Measurements from ENCODE around the gene MAP1B.

MAP1B gene

DNA sequence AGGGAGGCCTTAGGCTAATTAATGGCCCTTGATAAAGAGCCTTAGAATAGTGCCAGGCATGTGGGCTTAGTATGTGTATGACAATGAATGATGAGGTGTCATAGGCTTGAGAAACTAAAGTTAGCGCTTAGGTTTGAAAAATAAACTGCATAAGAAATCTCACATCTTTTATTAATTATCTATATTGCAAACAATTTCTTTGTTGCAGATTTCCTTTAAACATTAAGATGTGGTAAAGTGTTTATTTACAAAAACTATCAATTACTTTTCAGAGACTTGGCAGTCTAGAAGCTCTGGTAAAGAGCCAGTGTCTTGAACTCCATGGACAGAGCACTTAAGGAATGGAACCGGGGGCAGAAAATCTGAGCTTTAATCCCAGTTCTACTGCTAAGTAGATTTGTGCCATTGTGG is 23.1 kb downstream of the MAP1B start:
- DNase-seq (ENCODE audit: low read depth in 2 of 2, low spot score in 1 of 2) = no peak

DNA sequence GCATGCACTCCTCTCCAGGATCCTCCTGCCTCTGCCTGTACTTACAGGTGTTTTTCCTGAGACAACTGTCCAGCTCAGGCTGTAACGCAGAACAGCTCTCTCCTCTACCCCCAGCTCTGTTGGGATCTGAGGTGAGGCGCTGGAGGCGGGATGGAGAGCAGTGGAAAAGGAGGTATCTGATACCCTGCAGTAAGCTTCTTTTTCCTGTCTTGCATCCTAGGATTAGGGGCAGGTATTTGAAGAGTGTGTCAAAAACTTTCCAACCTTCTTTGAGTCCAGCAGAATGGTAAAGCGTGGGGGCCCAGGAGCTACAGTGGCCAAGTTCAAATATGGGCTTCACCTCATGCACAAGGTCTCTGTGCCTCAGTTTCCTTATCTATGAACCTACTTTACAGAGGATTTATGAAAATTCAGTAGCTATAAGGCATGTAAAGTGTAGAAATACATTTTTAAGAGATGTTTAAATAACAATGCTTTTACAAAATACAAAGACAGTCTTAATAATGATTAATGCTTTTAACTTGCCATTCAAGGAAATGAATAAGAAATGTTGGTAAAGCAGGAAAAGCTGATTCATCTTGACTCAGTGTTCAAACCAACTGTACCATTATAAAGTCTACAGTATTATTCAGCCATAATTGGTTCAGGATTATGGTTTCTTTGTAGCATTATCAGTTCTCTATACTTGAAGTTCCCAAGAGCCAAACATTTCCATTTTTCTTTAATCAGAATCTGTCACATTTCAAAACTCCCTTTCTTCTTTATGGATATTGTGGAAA is 26.1 kb downstream of the MAP1B start:
- DNase-seq (ENCODE audit: low read depth in 2 of 2, low spot score in 1 of 2) = no peak

DNA sequence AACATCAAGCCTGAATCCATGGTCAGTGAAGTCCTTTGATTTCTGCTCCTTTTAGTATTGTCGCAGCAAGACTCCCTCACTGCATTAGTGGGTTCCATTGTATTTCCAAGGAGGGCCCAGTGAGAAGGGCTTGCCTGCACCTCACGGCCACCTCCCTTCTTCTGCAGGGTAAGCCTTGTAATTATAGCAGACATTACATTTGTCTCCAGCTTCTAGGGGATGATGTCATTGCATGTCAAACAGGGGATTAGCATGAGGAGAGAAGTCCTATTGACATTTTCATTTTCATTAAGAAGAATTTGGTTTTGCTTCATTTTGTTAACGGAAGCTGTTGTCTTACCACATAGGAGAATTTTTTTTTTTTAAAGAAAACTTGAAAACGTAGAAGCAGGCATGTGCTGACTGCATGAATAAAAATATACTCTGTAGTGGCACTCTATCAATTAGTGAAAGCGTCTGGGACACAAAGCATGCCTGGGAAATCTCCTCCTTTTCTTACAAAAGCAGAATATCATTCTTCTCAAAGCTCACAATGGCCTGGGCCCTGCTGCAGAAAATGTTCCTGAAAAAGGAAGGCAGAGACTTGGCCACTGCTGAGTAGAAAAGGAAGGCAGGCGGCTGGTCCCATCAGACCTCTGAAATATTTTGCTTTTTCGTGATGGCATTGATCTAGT is 27.1 kb downstream of the MAP1B start:
- DNase-seq (ENCODE audit: low read depth in 2 of 2, low spot score in 1 of 2) = no peak

DNA sequence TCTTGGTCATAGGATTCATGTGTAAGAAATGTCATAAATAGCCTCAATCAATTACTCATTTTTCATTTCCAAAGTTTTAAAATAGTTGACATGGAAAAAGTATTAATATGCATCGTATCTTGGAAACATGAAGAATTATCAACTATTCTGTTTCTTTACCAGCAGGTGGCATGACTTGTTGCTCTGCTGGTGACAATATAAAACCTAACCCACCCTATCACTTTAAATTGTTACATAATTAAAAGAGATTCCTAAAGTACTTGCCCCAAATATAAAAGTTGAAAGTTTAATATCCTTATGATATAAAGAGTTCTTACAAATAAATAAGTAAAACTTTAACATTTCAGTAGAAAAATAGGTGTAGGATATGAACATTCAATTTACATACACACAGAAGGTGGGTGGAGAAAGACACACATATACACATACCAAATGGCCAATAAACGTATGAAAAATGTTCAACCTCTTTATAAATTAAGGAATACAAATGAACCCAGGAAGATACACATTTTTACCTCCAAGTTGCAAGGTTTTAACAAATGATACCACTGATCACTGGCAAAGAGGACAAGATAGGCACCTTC is 30.6 kb downstream of the MAP1B start:
- DNase-seq (ENCODE audit: low read depth in 2 of 2, low spot score in 1 of 2) = no peak

DNA sequence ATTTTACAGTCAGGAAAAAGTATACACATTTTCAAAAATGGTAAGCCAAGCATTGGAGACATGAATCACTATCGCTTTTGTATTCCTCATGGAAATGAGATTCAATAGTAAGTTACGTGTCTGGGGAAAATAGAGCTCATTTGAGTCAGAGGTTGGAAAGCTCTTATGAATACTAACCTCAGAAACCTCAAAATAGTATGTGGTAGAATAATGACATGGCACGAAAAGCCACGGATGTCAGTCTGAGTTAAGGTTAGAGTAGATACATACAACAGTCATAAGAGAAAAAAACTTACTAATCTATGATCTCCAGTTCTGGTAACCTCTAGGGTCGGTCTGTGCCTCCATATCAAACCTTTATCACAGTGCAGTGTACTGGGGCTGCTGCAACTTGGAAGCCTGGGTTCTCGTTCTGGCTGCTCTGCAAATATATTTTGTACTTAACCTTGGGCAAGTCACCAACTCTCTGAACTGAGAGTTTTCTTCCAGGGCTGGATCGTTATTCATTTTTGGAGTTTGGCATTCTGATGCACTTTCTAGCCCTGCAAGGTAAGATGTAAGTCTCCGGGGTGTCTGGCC is 31.8 kb downstream of the MAP1B start:
- DNase-seq (ENCODE audit: low read depth in 2 of 2, low spot score in 1 of 2) = no peak

DNA sequence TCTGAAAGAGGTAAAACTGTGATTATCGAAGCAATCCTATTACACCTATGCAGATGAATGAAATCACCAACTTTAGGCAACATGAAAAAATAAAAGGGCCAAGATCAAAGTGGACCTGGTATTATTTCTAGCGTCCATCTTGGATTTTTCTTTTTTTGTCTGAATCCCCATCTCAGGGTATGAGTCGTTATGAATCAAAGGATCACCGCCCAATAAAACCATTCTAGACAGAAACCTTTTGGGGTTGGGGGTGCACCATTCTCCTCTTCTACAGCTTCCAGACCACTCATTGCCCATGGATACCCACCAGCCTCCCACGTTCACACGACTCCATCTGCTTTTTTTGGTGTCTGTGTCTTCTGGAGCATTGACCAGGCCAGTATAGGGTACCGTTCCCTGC is 33.4 kb downstream of the MAP1B start:
- DNase-seq (ENCODE audit: low read depth in 2 of 2, low spot score in 1 of 2) = no peak

DNA sequence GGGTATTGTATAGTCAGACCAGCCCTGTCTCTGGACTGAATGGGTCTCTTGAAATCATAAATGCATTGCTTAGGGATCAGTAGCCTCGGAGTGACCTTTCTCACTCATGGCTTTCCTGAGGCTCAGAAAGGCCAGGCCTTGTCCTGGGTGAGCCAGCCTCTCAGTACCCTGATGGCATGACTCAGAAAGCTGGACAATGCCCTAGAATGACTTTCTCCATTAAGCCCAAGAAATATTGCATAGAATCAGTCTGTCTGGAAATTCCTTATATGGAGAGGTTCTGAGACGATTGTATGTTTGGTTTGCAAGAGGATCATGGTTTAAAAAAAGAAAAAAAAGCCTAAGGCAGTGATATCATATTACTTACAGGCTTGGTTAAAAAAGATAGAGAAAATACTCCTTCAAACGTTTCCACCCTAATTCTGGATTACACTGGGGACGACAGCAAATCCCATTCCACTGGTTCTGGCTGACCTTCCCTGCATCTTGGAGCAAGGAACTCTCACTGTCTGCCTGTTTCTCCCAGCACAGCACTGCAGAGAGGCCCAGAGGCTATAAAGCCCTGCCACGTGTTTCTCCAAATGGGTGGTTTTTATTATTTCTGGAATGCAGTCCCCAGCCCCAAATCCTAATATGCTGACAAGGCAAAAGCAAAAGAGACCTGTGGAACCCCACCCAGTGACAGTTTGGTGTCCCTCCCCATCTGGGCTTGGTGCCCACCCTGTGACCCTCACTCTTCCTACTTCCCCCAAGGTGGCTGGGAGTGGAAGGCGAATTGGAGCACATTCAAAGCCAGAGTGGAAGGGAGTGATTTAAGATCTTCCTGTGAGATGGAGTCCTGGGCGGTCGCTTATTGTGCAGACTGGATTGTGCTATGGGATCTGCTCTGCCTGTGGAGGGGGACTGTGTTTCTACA is 34.4 kb downstream of the MAP1B start:
- no peak for DNase-seq (ENCODE audit: low read depth in 2 of 2, low spot score in 1 of 2)

DNA sequence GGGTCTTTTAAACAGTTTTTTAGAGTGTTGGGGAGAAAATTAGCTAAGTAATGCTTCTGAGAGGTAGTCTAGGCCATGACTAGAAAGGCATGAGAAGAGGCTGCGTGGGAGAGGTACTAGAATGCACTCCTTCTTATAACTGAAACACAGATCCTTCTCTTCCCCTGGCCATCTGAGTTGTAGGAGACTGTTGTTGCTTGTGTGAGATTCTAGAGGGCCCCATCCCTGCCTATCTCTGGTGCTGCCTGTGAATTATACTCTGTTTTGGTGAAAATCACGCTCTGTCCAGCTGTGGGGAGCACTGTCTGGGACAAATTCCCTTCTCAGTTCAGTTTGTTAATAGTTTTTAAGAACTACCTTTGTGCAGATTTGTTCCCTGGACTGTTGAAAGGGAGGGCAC is 37.5 kb downstream of the MAP1B start:
- no peak for DNase-seq (ENCODE audit: low read depth in 2 of 2, low spot score in 1 of 2)

DNA sequence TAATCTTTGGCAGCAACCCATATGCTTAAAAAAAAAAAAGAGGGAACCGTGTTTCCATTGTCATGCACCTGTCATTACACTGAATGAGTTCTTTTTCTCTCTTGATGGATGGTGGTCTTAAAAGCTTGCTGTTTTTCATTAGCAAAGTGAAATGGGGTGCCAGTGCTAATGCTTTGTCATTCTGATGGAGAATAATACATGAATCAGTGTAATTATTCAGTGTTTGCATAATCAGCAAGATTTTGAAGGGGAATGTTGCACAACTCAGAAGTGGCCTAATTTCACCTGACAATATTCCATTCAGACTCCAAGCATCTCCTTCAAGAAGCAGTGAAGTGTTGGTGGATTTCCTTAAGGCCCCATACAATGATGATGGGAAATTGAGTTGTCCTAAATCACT is 38.1 kb downstream of the MAP1B start:
- DNase-seq (ENCODE audit: low read depth in 2 of 2, low spot score in 1 of 2) = no peak

DNA sequence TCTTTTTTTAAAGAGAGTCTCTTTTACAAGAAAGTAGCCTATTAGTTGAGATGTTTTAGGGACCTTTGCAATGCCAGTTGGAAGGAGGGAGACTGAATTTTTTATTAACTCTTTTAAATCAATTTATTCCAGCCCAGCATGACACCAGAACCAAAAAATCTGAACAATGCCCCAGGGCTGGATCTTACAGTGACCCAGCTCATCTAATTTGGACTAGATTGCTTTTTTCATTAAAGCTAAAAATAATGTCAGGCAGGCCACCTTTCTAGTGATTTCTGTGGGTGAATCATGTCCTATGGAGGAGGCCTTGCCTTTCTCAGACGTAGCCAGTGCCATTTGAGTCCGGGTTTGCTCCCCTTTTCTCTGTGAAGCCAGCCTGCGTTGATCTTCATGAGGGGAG is 38.8 kb downstream of the MAP1B start:
- no peak for DNase-seq (ENCODE audit: low read depth in 2 of 2, low spot score in 1 of 2)

DNA sequence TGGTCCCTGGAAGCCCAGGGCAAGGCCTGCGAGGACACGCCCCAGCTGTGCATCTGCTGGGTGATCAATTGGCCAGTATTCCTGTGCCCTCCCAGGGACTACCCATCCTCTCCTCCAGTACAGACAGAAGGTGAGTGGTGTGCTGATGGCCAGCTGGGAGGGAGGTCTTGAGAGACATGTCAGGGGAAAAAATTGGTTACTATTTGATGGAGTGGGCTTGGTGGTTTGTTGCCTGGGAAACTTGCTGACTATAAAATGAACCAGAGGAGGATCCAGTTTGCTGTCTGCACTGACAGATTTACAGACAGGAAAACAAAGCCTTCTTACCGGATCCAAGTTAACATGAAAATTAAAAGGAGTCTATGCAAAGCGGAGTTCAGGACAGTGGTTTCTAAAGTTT is 40.3 kb downstream of the MAP1B start:
- DNase-seq (ENCODE audit: low read depth in 2 of 2, low spot score in 1 of 2) = no peak

DNA sequence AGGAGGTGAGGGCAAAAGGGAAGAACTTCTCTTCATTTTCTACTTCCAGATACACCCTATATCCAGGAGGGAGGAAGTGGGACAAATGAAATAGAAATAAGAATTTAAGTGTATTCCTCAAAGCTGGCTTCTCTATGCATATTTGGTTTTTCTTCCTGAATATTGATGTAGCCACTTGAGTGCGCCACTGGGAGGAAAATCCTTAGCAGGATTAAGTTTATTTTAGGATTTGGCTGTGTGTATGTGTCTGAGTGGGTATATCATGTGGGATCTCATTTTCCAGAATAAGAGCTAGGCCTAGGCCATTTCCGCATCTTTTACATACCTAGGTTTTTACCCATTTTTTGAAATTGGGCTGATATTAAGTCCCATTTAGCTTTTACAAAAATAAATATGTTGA is 42.5 kb downstream of the MAP1B start:
- no peak for DNase-seq (ENCODE audit: low read depth in 2 of 2, low spot score in 1 of 2)

DNA sequence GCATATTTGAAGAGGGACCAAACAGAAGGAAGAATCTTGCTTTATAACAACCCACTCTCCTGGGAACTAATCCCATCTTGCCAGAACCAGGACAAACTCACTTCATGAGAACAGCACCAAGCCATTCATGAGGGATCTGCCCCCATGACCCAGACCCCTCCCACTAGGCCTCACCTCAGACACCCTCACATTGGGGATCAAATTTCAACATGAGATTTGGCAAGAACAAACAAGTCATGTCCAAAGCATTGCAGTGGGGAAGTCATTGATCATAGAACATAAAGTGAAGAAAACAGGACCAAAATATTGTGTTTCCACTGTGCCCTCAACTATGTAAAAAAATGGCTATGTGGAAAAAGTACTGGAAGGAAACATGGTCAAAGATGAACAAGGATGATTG is 43.9 kb downstream of the MAP1B start:
- DNase-seq (ENCODE audit: low read depth in 2 of 2, low spot score in 1 of 2) = no peak

DNA sequence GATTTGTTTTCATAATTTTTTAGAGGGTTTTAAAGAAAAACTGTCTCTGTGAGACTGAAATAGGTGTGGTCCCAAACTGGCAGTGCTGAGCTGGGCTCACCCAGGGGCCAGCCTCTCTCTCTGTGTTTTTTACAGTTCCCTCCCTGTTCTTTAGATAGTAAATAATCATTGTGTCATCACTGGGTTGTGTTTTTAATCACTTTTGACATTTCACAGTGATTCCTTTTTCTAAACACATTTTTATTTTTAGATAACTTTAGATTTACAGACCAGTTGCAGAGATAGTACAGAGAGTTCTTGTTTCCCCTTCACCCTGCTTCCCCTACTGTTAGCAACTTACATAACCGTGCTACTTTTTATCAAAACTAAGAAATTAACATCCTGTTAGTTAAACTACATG is 44.4 kb downstream of the MAP1B start:
- DNase-seq (ENCODE audit: low read depth in 2 of 2, low spot score in 1 of 2) = no peak

DNA sequence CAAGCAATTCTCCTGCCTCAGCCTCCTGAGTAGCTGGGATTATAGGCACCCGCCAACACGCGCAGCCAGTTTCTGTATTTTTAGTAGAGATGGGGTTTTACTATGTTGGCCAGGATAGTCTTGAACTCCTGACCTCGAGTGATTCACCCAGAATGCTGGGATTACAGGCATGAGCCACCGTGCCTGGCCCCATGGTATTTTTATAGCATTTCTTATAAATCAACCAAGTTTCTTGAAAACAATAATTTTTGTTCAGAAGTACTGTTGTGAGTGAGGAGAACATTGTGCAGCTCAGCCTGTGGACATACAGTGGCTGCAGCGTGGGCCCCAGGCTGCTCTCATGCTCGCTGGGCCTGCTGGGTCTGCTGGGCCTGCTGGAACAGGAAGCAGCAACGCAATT is 45.3 kb downstream of the MAP1B start:
- DNase-seq (ENCODE audit: low read depth in 2 of 2, low spot score in 1 of 2) = no peak

DNA sequence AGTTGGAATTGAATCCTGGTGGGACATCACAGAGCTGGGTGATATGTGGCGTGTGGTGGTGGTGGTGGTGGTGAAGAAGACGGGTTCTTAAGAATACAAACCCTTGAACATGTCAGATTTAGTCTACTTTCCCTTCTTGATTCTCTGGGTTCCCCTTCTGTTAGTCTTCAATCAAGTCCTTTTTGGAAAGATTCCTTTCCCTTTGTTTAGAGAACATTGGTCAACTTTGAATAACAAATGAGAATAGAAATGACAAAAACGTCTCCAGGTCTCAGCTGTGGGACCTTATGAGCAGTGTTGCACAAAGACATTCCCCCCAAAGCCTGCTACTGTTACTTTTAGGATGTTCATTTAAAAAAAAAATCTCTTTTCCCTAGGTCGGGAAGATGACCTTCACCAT is 46.3 kb downstream of the MAP1B start:
- no peak for DNase-seq (ENCODE audit: low read depth in 2 of 2, low spot score in 1 of 2)

DNA sequence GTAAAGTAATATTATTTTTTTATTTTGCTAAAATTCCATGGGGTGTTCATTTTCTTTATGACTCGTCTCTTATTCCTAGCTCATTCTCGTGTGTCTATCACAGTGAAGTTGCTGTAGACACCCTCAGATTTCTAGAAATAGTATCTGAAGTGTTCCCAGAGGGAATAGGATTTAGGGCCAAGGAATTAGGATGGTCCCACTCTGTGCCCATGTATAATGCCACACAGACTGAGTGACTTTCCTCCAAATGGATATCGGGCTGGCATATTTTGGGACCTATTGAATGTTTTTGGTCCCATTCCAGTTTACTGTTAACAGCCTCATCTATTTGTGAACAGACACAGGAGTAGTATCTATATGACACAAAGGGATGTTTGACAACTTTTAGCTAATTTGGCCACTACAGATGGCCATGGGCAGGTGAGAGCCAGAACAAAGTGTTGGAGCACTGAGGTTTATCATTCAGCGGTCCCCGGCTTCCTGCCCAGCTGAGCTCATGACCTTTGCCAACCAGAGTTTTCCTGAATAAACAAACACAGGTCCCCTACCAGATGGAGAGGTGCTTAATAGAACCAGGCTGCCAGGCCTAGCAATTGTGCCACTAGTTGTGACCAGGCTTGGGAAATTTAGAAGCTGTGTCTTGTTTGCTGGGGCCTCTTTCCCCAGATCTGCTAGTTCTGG is 46.9 kb downstream of the MAP1B start:
- no peak for DNase-seq (ENCODE audit: low read depth in 2 of 2, low spot score in 1 of 2)

DNA sequence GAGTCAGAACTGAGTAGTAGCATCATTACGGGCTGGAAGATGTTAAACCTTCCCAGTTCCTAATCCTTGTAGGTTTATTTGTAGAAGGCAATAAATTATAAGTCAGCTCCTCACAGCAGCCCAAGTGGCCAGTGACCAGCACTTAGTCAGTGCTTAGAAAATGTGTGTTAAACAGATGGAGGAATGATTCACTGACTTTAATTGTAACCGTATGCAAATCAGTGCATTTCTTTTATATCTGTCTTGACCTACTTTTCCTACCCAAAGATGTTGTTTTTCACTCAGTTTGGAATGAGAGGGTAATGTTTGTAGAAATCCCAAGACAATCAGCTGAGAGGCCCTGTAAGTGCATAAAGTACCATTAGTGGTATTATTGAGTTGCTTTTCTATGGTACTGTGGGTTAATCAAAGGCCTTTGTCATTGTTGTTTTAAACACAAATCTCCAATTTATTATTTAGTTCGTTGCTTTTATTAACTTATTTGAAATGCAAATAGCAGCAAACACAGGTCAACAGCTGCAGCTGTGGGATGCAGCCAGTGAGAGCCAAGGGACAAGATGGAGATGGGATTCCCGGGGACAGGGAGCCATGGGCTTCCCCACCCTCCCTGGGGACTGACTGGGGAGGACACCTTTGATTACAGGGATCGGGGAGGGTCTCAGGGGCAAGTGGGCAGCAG is 49.8 kb downstream of the MAP1B start:
- DNase-seq (ENCODE audit: low read depth in 2 of 2, low spot score in 1 of 2) = no peak

DNA sequence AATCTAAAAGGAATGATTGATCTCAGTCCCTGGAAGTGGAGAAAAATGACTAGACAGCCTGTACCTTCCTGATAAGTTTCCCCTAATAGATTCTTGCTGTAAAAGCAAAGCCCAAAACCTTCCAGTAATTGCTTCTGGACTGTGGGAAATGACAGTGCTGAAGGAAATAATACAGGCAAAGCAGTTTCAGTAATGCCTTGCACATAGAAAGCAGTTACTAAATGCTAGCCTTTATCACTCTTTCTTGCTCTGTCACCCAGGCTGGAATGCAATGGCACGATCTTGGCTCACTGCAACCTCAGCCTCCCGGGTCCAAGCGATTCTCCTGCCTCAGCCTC is 50.3 kb downstream of the MAP1B start:
- no peak for DNase-seq (ENCODE audit: low read depth in 2 of 2, low spot score in 1 of 2)

DNA sequence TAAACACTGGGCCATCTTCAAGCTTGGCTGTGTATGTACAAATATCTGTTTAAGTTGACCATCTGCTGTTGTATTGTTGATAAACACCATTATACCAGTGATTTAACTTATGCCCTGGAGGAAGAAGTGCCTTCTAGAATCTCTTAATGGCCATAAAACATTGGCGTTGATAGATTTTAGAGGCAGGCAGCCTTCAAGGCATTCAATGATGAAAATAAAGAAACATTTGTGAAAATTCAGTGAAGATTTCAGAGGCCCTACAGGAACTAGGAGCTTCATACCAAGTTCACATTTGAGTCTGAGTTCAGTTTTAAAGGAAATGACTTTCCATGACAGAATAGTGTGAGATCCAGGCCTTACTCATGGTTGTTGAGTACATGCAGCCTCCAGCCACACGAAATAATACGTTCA is 52.2 kb downstream of the MAP1B start:
- DNase-seq (ENCODE audit: low read depth in 2 of 2, low spot score in 1 of 2) = no peak
